ENCODE results near the gene IL16. TPM values are rescaled to one million over a fixed set of nuclear protein-coding genes. Genes with fewer than 3 reads are reported as not detected.

The IL16 gene
- total and polyA plus RNA-seq, 2 donors (not counting 1 experiment from before 2014, with no cell fraction given), result 181 to 287 TPM

GRCh38 chr15:81363276-81363675 lies 166.6 kb downstream of the IL16 start:
- TF ChIP-seq CTCF (IDR thresholded peaks at IDR 0.05) (no peak), EZH2 (IDR thresholded peaks at IDR 0.05; ENCODE audit: borderline replicate concordance, insufficient read depth, low read depth, low read length, poor library complexity, severe bottlenecking) (no peak)
- intact Hi-C loops (cut with micrococcal nuclease), result no loop called here
- H3K27me3 ChIP-seq (replicated peaks in 1 of 4; ENCODE audit: control extremely low read depth in 1 of 4, control insufficient read depth in 3 of 4, insufficient read depth in 4 of 4, low read length in 3 of 4), result no peaks in the 10 kb centered on the region
- no peak overlapping the region for H3K27ac ChIP-seq (ENCODE audit: low read length in 2 of 2)
- peaks cover 8% of the 10 kb centered on the region for H3K27me3 Mint-ChIP-seq
- ChIA-PET POLR2A (no interaction called here), CTCF (no interaction called here)
- ATAC-seq (ENCODE audit: low read depth) (no peak), DNase-seq (no peak)
- H3K27ac Mint-ChIP-seq, result no peak overlapping the region
- no peaks in the 10 kb centered on the region for H3K79me2 ChIP-seq (ENCODE audit: control insufficient read depth, insufficient read depth, low read length)
- no peak overlapping the region for H3K4me3 ChIP-seq (ENCODE audit: control extremely low read depth in 1 of 5, extremely low read depth in 1 of 5, insufficient read depth in 1 of 5, low read depth in 2 of 5, low read length in 4 of 5)
- no peaks in the 10 kb centered on the region for H4K20me1 ChIP-seq (ENCODE audit: control insufficient read depth, insufficient read depth, low read length, poor library complexity, severe bottlenecking)
- no peak overlapping the region for H2AFZ ChIP-seq (ENCODE audit: insufficient read depth, low read depth, low read length, poor library complexity, severe bottlenecking)
- no peaks in the 10 kb centered on the region for H3K9me3 Mint-ChIP-seq (ENCODE audit: insufficient read depth)
- H3K4me2 ChIP-seq (replicated peaks; ENCODE audit: low read depth, low read length, poor library complexity, severe bottlenecking), result no peak overlapping the region
- H3K4me3 Mint-ChIP-seq, result no peak overlapping the region
- WGBS (ENCODE audit: insufficient coverage), result no CpG with 5 or more reads among the region's 3 CpGs
- H3K4me1 ChIP-seq (ENCODE audit: control insufficient read depth in 2 of 2, insufficient read depth in 2 of 2, low read length in 2 of 2), result no peaks in the 10 kb centered on the region
- H3K4me1 Mint-ChIP-seq, result no peaks in the 10 kb centered on the region
- no peaks in the 10 kb centered on the region for H3K36me3 ChIP-seq (replicated peaks in 1 of 2; ENCODE audit: control extremely low read depth in 1 of 2, control insufficient read depth in 1 of 2, extremely low read depth in 1 of 2, insufficient read depth in 2 of 2, low read length in 1 of 2)
- H3K9ac ChIP-seq (ENCODE audit: low read length), result no peak overlapping the region
- H3K9me3 ChIP-seq (ENCODE audit: control extremely low read depth in 1 of 3, control insufficient read depth in 2 of 3, insufficient read depth in 1 of 3, low read length in 2 of 3), result no peaks in the 10 kb centered on the region

Other genes starting within 250 kb of the IL16 start
- 35.3 TPM in 2 replicates for gene MESD, start 207.1 kb upstream of the IL16 start, total RNA-seq
- gene MESD, start 207.1 kb upstream of the IL16 start, polyA plus RNA-seq, result 5.8 and 7.9 TPM in 2 replicates
- 26.5 and 26.7 TPM in 2 replicates for gene TLNRD1, start 196.0 kb upstream of the IL16 start, total RNA-seq
- gene TLNRD1, start 196.0 kb upstream of the IL16 start, polyA plus RNA-seq, result 11.4 and 13.3 TPM in 2 replicates
- gene CFAP161, start 62.6 kb upstream of the IL16 start, total RNA-seq, result not detected in 2 replicates
- not detected in 2 replicates for gene CFAP161, start 62.6 kb upstream of the IL16 start, polyA plus RNA-seq
- gene STARD5, start 127.3 kb downstream of the IL16 start, total RNA-seq, result 15.7 and 17.2 TPM in 2 replicates
- gene STARD5, start 127.3 kb downstream of the IL16 start, polyA plus RNA-seq, result 14.5 and 19.9 TPM in 2 replicates
- not detected in 2 replicates for gene TMC3, start 177.3 kb downstream of the IL16 start, total RNA-seq
- not detected in 2 replicates for gene TMC3, start 177.3 kb downstream of the IL16 start, polyA plus RNA-seq